NCI-H1105 treated with DMSO at 0.1 percent for 48 hours (cell line): Measurements from ENCODE around the gene MINDY1.

Source experiments
- DNase-seq: peaks from one replicate; lab custom pipeline; 2025; lab: John Stamatoyannopoulos, UW

The MINDY1 gene

DNA sequence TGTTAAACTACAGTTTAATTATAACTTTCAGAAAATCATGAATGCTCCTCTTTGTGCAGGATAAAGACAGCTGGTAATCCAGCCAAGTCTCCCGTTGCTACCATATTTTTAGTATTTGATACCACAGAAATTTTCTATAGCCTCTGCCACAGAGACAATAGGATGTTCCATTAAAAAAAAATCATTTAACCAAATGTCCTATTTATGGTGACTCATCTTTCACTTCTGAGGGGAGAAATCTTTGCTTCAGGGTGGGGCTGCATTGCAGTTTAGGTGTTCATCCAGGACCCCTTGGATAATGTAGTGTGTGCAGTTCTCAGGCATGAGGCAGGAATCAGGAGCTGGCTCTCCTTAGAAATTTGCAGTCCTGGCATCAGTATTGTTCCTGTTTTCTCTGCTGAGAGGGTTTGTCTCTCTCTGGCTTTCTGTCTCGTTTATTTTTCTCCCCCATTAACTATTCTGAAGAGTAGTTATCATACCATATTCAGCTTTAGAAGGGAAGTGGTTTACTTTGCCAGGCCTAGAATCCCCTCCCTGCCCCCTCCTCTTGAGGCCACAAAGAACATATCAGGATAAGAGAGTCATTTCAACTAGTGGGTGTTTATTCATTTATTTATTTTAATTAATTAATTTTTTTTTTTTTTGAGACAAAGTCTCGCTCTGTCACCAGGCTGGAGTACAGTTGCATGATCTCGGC is 4.6 kb upstream of the MINDY1 start:
- DNase-seq = no peak

DNA sequence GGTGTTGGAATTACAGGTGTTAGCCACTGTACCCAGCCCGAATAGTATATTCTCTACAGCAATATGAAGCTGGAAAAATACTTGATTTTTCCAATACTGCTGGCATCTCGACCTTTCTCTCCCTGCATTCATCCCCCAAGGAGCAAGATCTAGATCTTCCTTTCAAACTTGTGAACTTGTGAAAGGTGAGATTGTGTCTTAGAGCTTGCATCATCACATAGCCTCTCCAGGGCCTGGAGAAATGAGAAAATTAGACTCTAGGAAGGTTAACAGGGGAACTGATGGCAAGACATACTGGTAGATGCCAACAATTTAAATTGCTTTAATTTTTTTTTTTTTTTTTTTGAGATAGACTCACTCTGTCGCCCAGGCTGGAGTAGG is 3.6 kb upstream of the MINDY1 start:
- DNase-seq = no peak

DNA sequence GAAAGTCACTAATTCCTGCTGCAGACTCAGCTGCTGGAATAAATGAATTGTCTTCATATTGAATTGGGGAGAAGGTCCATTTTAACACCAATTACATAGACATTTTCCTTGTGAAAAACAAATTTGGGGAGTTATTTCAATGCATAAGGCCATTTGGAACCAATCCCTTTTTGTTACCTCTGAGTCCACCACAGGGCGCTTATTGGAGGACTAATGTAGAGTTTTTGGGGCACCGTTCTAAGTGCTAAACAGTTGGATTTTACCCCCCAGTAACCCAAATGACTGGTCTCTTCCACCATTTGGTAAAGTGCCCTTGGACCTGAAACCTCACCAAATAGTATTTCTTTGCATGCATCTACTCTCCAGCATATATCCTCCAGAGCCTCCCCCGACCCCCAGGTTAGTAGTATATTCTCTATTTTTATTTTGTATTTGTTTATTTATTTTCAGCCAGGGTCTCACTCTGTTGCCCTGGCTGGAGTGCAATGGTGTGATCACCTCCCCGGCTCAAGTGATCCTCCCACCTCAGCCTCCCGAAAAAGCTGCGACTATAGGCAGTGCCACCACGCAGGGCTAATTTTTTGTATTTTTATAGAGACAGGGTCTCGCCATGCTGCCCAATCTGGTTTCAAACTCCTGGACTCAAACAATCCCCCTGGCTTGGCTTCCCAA is 3.1 kb upstream of the MINDY1 start:
- DNase-seq = no peak

DNA sequence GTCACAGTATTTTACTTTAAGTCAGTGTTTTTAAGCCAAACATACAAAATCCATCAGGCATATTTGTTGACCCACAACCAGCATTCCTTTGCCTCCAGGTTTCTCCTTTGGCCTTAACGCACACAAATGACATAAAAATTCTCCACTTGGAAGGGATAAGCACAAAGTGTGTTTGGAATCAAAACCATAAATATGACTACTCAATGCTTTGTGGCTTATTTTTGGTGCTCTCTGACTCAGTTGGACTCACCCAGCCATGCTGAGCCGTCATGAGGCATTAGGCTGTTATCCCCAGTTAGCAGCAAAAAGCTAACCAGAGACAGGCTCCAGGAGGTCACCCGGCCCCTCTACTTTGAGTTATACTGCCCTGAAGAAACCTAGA is 2.5 kb upstream of the MINDY1 start:
- DNase-seq = no peak

DNA sequence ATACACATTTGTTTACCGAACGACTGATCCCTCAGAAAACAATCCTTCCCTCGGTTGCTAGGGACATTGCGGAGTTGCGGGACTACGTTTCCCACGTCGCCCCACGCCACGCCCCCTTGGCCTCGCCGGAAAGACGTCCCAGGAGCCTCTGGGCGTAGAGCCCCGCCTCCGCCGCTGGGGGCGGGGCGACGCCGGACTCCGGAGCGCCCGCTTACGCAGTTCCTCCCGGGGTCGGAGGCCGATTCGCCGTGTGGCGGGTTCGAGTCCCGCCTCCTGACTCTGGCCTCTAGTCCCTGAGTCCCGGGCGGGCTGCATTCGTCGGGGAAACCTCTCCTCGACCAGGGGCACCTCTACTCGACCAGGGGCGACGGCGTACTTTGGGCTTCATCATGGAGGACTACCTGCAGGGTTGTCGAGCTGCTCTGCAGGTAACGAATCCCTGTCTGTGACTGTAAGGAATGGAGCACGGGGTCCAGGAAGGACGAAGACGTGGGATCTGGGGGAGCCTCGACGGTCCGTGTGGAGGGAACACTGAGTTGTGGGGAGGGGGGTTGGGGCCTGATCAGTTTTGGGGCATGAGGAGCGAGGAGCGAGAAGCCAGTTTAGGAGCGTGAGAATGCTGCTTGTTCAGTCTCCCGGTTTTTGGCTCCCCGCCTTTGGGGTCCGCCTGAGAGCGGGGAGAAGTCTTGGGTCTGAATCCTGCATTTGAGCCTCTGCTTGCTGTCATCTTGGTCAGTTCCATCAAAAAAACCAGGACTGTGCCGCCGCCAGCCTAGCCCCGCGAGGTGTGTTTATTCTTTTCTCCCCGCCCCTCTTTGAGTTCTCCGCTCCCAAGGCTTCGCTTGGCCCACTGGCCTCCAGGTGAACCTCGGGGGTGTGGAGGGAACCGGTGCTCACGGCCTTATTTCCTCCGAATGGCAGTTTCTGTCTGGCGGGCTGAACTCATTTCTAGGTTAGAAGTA is 1.8 kb upstream of the MINDY1 start, which contains the start of gene PRUNE1:
TSS of gene PRUNE1 (plus strand) at position 206 of the 962 bp plus-strand sequence. CDS start at position 390, 184 bp downstream.
- peak; percentile 93 for DNase-seq

DNA sequence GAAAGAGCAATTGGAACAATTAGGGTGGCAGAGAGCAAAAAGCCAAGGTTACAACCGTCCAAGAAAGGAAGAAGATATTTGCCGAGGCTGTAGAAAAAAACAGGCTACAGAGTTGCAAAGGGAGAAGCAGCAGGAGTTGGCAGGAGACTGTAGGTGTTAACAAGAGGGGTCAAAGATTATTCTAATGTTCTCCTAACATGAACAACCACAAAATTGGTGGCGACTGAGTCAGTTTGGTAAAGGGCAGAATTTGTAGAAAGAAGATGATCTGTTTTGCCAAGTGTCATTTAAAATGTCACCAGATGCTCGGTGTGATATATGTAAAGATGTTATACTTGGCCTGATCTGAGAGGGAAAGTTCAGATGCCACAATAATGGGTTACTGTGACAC is 1.1 kb upstream of the MINDY1 start:
- DNase-seq = no peak

DNA sequence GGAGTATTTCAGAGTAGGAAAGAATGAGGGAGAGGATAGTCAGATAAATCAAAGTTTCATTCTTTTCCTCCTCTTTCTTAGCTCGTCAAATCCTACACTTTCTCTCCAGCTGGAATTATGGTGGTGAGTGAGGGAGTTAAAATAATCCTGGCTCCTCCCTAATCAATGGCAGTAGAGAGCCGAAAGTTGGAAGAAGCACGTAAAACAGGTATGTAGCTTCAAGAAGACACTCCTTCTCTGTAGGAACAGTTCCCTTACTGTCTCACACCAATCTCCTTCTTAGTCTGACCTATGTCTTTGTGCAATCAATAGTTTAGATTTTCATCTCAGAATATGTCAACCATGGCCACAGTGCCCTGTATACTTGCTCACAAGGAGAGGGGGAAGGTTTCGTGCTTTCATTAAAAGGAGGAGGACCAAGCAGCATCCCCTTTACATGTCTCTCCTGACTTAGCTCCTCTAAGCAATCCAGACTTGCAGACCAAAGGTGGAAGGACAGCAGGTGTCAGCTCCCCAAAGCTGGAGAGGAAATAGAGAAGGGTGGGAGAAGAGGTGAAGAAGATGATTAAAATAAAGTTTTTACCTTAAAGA is 878 bp downstream of the MINDY1 start:
- no peak for DNase-seq

DNA sequence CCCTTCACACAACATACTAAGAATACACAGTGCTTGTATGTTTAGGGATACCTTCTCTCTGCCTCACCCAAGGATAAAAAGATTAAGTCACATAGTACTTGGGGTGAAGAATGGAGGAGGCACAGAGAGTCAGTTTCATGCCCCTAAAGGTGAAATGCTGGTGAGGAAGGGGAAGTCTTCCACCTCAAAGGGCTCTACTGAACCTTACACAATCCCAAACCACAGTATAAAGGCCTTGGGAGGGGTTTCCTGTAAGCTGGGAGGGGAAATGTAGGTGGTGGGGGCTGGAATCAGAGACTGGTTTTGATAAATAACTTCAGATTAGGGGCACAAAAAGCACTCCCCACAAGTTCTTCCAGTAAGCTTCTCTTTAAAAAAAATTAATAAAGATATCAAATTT is 3.5 kb downstream of the MINDY1 start:
- no peak for DNase-seq

DNA sequence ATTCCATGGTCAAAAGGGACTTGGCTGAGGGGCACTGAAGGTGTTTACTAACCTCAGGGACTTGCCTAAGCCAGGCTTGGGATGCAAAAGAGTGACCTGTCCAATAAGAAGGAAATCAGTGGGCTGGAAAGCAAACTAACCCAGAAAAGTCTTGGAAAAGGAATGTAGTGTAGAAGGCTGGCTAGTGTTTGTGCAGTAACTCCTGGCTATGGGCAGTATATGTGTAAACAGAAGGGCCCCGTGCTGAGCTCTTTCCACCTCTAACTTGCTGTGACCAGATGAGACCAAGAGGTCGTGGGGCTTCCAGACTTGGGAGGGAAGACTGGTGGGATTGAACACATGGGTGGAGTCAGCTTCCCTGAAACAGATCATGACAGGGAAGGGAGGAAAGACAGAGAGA is 4.1 kb downstream of the MINDY1 start:
- DNase-seq = no peak

DNA sequence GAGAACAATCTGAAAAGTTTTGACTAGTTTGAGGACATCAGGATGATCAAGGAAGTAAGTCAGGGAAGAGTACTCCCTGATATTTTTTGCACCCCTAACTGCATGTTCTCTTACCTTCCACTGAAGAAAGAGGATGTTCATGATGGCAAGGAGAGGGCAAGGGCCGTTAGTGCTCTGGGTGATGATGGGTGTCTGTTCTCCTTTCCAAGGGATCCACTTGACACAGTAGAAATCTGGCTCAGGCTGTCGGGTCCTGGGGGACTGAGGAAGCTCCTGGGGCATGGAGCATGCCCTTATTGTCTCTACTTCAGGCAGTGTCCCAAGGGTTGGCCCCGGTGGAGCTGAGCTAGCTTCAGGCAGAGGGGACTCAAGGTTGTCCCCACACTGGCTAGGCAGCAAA is 4.7 kb downstream of the MINDY1 start:
- no peak for DNase-seq

DNA sequence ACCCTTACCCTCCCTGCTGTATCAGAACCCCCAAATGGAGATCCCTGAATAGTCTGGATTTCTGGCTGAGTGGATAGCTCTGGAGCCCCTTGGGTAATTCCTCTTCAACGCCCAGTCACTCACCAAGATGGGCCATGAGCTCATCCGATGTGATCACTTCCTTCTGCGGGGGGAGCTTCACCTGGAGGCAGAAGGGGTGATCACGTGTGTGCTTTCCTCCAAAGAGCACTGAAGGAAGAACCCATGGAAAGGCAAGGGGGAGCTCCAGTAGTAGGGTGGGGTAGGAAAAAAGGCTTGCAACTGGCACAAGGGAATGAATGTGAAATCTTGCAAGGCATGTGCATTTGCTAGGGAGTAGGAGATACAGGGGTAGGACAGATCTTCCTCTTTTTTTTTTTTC is 5.1 kb downstream of the MINDY1 start:
- DNase-seq = no peak

DNA sequence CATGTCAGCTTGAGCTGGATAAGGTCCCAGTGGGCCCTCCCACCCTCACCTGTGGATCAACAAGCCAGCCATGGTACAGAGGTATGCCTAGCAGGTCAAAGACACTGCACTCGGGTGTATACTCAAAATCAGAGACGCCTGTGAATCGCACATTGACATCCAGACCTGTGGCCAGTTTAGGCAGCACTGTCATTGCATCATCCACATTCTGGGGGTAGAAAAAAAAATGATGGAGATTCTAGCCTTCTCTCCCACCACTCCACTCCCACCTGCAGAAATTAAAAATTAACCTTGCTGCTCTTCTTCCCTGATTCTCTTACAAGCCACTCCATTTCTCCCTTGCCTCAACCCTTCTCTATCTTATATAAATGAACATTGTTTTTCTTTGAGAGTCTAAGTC is 6.3 kb downstream of the MINDY1 start:
- no peak for DNase-seq

DNA sequence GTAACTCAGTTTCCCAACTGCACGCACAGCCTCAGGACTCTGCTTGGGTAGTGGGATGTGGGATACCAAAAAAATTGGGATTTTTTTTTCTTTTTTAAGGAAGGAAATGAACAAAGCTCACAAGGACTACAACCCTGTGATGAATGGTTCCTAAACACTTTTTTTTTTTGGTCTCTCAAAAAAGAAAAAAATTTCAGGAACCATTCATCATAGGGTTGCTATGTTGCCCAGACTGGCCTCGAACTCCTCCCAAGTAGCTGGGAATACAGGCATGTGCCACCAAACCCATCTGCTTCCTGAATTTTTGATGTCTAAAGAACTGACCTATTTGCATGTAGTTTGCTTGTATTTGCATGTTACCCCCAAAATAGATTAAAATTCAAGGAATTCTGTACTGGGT is 6.8 kb downstream of the MINDY1 start:
- DNase-seq = no peak

DNA sequence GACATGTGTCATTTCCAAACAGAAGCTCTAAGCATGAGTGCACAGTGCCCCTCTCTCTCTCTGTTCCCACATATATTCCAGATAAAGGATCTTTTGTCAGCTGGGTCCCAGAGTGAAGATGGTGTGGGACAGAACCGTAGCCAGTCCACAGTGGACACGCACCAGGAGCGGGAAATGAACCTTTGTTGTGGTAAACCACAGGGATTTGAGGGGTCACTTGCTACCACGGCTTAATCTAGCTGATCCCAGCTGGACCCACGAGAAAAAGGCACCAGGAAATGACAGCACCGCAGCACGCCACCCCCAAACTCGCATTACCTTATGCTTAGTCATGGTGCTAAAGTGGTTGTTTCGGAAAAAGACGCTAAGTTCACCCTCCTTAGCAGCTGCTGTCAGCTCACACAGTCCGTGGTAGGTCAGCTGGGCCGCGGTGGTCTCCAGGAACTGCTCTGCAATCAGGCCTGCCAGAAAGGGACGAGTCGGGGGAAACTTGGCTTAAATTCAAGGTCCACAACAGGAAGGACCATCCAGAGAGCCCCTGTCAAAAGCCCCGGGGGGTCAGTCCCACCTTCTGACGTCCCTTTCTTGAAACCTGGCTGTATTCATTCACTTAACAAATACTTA is 7.5 kb downstream of the MINDY1 start:
- no peak for DNase-seq

DNA sequence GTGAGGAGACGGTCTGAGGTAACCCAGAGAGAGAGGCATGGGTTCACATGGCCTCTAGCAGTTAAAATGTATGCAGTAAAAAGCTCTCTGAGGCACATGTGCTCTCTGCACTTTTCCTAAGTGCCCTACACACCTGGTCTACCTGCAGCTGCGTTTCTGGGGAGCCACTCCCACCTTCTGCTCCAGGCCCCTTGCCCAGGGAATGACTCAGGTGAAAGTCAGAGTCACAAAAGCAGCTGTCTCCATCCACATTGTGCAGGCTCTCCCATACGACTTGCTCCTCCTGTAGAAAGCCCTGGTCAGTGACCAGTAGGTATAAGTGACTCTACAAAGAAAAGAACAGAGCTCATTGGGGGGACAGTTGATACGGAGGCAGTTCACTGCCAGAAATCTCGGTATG is 8.8 kb downstream of the MINDY1 start:
- DNase-seq = no peak

DNA sequence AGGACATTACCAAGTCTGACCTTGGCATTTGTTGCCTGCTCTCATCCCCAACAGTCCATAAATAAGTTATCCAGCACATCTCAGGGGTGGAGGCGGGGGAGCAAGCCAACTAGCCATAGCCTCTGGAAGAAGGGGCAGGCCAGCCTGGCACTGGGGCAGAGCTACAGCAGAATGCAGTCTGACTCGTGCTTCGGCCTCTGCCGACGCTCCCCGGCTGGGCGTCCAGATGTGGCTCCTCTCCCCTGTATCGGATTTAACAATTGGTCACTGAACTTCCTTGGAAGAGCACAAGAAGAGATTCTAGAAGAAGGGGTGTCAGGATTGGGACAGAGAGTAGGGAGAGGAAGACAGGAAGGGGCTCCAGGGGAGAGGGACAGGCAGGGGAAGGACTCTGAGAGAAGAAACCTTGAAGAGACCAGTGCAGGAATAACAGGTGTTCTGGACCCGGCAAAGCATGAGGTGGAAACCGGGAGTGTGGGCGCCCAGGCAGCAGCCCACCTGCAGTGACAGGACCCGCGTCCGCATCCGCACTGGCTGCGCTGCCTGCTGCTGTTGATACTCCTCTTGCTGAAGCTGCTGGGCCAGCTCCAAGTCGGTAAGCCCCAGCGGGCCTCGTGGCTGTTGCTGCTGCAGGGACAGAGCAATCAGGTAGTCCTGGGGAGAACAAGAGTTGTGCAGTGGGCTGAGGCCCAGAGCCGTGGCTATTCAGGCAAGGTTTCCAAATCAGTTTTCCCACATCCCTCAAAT is 9.4 kb downstream of the MINDY1 start:
- DNase-seq = no peak

DNA sequence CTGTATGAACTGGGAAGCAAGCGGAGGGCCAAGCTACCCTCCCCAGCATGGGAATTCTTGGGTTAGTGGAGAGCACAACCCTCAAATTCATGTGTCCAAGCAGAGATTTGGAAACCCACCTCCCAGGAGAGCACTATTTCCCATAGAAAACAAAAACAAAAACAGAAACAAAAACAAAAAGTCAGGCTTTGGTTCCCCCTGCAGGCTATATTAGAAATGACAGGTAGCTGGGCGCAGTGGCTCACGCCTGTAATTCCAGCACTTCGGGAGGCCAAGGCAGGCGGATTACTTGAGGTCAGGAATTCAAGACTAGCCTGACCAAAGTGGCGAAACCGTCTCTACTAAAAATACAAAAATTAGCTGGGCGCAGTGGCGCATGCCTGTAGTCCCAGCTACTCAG is 10.8 kb downstream of the MINDY1 start:
- DNase-seq = peak; percentile 34

DNA sequence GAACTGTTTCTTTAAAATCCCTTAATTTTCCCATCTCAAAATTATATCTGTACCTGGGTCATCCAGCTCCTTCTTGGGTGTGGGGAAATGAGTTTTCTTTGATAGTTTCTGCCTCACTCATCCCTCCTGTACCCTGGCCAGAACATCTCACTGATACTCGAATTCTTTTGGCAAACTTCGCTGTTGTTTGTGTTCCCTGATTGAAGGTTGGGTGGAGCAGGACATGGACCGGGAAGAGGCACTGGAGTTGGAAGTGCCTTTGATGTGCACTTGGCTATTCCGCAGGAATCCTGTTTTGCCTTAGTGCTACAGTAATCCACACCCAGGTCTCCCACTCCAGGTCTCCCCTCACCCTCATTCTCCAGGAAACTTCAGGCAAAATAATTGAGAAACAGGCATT is 11.2 kb downstream of the MINDY1 start:
- no peak for DNase-seq

DNA sequence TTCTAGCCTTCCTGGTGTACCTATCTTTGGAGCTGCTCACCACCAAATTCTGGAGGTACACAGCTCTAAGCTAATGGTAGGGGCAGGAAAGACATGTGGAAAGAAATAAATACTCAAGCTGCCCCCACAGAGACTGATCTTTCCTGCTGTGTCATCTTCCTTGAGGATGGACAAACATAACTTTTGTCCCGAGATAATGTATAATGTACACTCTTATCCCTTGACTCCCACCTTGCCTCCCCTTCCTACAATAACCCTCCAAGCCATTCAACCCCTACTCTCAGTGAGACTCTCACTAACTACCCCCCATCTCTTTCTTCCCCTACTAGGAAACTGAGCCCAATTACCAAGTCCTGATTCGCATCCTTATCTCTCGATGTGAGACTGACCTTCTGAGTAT is 12.5 kb downstream of the MINDY1 start:
- no peak for DNase-seq

DNA sequence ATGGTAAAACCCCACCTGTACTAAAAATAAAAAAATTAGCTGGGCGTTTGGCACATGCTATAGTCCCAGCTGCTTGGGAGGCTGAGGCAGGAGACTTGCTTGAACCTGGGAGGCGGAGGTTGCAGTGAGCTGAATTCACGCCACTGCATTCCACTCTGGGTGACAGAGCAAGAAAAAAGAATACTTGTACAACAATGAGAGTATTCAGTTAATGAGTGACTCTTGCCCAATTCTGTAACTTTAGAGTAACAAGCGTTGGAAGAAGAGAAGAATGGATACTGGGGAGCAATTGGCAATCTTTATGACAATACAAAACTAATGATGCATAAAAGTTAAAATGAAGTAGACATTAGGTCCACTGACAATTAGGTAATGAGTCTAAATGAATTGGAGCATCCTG is 14.1 kb downstream of the MINDY1 start:
- DNase-seq = no peak

DNA sequence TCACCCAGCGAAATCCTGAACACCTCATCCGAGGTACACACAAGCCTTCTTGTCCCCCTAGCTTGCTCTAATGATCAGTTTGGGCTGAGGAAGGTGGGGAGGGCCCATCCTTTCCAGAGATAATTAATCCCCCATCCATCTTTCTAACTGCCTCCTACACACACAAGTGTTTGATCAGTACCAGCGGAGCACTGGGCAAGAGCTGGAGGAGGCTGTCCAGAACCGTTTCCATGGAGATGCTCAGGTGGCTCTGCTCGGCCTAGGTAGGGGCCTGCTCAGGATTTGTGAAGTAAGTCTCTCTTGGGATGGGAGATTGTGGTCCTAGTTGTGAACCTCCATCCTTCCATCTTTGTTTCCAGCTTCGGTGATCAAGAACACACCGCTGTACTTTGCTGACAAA is 18.8 kb downstream of the MINDY1 start:
- no peak for DNase-seq
